Hindlimb muscle (tissue), 1 donor: ENCODE data around the gene GLRX. TPM values are rescaled to one million over a fixed set of nuclear protein-coding genes. Genes with fewer than 3 reads are reported as not detected.
"Not testable (repeated sequence)": the region's sequence is repeated elsewhere in the genome, so short reads cannot be mapped to it uniquely, and the experiment has no call there.

ENCODE experiments used
- DNase-seq: peaks from one replicate; pipeline ENCODE4 v3.0.0-alpha.2; 2013
- polyA plus RNA-seq: library from polyadenylated mRNA; unstranded; fragments of 120-200 nt; gene quantifications from one replicate; pipeline ENCODE4 v1.2.1, GENCODE V29; 2013; ENCODE audit not compliant: insufficient read length

GLRX gene
- 11.3 TPM for polyA plus RNA-seq

DNA sequence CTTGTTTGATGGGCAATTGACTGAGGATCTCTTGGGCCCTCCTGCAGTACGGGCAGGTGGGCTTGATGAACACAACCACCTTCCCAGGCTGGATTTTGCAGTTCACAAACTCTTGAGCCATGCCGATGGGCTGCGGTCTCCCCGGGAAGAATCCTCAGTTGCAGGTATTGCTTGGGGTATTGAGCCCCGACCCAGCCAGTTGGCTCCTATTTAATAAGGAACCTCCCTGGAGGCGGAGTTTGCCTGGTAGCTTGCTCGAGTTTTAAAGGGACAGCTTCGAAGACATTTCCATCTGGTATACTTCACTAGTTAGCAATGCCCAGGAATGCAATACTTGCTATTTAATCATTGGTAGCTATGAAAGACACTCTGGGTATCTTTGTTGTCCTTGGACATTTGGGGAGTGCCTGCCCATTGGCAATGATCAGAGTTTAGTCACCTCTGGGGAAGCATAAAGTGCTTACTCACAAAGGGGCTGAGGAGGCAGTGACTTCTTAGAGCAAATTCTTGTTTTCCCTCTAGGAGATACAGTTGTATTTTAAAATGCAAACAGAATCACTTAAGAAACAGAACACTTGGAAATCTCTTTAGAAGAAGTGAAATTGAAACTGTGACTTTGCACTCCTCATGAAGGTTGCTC, at the start of gene GLRX:
TSS of gene GLRX (minus strand) at position 185 of the 640 bp plus-strand sequence. CDS start at position 121, 64 bp downstream.
- peak; percentile 73 for DNase-seq

DNA sequence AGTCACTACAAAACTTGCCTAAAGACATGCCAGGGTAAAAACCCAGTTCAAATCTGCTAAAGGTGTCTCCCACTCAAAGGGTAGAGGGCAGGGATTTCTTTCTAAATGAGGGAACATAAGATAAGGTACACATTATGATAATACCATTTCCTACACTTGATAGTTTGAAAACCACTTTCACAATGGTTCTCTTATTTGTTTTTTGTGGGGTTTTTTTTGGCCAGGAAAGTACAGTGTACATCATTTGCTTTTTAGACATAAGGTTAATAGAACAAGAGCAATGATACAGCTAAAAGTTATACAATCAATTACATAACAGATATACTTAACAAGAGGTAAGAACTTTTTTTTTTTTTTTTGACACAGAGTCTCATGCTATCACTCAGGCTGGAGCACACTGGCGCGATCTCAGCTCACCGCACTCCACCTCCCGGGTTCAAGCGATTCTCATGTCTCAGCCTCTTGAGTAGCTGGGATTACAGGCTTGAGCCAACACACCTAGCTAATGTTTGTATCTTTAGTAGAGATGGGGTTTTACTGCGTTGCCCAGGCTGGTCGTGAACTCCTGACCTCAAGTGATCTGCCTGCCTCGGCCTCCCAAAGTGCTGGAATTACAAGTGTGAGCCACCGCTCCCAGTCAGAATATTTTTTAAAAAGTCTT, 48.8 kb upstream of the GLRX start:
- DNase-seq = no peak

DNA sequence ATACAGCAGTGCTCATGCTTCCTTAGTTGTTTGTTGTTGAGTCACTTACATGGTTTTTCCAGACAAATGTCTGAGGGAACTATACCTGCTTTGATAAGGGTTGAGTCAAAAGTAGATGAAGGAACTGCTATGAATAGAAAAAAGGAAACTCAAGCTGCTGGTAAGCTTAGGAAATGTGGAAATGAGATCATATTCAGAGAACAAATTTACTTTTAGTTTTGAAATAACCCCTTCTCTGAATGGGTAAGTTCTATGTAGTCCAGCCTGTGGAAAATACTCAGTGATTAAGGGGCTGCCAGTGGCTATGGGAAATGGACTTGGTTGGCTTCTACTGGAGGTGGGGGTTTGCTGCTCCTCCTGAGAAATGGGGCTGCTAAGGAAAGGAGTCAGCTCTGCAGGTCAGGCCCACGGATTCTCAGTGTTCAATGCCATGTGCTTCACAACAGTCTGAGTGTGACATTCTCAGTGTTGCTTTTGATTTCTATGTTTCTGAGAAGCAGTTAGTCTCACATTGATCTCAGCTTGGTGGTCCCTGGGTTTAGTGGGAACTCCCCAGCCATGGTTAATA, 47.7 kb upstream of the GLRX start:
- DNase-seq = no peak

- not testable (repeated sequence) for DNase-seq
These were observed 46.8 kb upstream of the GLRX start for GRCh38 chr5:95869173-95869855.

GRCh38 chr5:95868136-95868535, 45.6 kb upstream of the GLRX start:
- no peak for DNase-seq

DNA sequence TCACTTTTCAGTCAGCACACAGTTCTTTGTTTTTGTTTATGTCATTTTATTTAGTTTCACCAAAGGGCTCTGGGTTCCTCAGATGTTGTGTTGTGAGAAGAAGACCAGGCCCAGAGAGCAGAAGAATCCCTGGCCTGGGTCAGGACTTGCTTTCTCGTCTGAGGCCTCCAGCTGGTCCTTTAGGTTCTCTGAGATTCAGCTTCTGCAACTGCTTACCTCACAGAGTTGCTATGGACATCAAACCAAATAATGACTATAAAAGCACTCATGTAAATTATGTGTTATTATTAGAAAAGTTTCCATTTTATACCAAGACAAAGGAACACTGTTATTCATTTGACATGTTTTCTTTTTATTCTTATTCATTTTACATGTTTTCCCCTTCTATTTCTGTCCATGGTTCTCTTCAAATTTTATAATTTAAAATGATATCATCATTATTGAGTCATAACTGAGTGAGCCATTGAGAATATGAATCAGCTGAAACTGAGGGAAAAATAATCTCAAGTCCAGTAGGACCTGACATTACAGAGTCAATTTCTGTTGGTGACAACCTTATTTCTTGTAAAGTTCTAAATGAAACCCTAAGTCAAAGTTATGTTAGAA, 44.0 kb upstream of the GLRX start:
- no peak for DNase-seq

DNA sequence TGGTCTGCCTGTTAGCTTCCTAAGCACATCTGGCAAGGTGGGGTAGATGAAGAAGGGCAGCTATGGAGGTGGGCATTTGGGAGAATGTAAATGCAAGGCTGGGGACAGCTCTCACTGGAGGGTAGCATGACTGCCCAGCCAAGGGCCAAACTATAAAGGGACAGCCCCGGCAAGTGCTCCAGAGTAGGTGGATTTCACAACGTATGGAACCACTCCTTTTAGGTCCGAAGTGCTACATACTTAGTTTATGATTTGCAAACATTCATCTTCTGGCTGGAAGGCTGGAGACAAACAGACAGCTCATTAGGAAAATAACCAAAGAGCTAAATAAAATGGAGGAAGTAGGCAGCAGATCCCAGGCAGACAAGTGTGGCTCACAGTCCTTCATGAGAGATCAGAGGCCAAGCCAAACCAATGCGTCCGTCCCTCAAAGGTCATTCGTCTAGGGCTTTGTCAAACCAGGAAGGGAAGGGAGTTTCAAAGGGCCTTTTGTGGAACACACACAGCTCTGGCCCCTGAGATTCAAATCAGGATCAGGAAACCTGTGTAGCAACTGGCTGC, 42.5 kb upstream of the GLRX start:
- no peak for DNase-seq

DNA sequence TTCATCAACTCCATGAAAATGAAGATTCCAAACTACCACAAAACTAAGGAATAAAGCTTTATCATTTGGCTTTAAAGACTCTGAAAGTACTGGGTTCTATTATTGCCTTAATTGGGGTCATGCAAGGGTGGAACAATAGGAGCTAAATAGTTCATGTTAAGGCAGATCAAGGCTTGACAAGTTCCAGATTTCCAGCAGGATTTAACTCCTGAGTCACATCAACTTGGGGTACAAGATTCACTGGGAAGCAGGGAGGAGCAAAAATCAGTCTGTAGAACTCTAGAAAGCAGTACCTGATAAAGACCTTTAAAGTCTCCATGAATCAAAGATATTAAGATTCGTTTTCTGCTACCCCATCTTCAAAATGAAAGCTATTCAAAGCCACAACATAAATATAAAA, 41.9 kb upstream of the GLRX start:
- DNase-seq = no peak

- no peak for DNase-seq
These were observed 40.8 kb upstream of the GLRX start for GRCh38 chr5:95863383-95863757.

- no peak for DNase-seq
These were observed 40.3 kb upstream of the GLRX start for GRCh38 chr5:95862671-95863382.

- no peak for DNase-seq
These were observed 39.5 kb upstream of the GLRX start for GRCh38 chr5:95861864-95862561.

GRCh38 chr5:95861221-95861863, 38.8 kb upstream of the GLRX start:
- peak; percentile 71 for DNase-seq

DNA sequence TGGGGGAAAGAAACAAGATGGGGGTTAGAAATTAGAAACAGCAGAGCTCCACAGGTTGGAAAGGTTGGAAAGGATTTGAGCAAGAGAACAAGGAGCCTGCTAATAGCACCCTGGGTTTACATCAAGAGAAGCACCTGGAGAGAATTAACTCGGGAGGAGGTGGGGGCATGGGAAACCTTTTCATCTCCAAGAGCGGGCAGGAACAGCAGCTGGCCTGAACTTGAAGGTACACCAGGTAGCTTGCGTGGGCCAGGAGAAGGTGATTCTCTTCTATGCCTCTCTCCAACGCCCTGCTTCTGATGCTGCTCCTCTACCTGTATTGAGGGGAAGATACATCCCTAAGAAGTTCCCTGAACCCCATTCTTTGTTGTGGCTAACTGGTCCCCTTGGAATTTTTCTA, 37.1 kb upstream of the GLRX start:
- no peak for DNase-seq

GRCh38 chr5:95858661-95859595, 36.4 kb upstream of the GLRX start:
- DNase-seq = peak; percentile 87

GRCh38 chr5:95858023-95858461, 35.5 kb upstream of the GLRX start:
- no peak for DNase-seq

- DNase-seq = no peak
These were observed 34.8 kb upstream of the GLRX start for GRCh38 chr5:95857185-95857945.

- DNase-seq = no peak
These were observed 34.0 kb upstream of the GLRX start for GRCh38 chr5:95856501-95856981.

- no peak for DNase-seq
These were observed 31.0 kb upstream of the GLRX start for GRCh38 chr5:95853490-95853889.

- DNase-seq = no peak
These were observed 30.0 kb upstream of the GLRX start for GRCh38 chr5:95852567-95852966.
